T-helper 2 cell (primary cell): ENCODE results near the gene VAV2.
"Not testable (repeated sequence)": the region's sequence is repeated elsewhere in the genome, so short reads cannot be mapped to it uniquely, and the experiment has no call there.

Experiments used
- DNase-seq, 5 experiments: peaks; one replicate each; pipeline versions ENCODE4 v3.0.0 to v3.0.0-alpha.2; 2012 to 2022

Gene VAV2

GRCh38 chr9:133778336-133779013 is 213.6 kb downstream of the VAV2 start:
- no peak for DNase-seq

DNA sequence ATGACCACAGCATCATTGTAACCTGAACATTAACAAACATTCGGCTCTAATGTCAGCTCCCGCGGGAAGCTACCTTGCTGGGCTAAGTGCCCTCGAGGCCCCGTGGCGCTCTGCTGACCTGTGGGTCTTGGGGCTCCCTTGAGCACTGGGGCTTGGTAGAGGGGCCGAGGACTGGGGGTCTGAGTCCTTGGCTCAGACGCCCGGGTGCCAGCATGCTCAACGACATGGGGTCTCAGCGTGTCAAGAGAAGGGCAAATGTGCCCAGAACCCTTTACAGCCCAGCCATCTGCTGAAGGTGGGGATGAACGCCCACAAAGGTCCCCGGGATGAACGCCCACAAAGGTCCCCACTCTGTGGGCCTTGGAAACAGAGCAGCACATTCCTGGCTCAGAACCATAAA is 214.3 kb downstream of the VAV2 start:
- no peak for DNase-seq

DNA sequence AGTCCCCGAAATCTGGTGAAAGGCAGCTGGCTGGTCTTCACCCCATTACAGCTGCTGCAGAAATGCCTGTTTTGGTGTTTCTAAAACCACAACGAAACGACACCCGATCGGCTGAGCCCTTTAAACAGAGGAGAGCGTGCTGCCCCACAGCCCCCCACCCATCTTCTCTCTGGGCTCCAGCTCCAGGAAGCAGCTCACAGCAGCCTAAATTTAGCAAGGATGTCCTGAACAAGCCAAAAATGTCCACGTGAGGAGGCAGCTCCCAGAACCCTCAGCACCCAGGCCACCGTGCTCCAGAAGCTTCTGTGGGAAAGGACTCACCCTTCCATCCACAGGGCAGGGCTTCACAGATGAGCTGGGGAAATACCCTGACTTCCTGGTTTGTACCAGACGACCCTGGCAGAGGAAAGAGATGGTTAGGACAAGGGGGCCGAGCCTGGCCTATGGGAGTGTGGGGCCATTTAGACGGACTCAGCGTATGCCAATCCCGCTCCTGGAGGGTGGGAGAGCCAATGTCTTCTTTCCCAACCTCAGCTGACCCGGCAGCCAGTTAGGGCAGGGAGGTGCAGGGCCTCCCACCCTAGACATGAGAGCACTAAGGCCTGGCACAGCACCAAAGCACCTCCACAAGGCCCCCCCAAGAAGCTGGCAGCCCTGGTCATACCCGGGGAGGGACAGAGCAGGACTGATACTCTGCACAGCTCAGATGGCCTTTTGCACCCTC is 214.9 kb downstream of the VAV2 start:
- no peak for DNase-seq

DNA sequence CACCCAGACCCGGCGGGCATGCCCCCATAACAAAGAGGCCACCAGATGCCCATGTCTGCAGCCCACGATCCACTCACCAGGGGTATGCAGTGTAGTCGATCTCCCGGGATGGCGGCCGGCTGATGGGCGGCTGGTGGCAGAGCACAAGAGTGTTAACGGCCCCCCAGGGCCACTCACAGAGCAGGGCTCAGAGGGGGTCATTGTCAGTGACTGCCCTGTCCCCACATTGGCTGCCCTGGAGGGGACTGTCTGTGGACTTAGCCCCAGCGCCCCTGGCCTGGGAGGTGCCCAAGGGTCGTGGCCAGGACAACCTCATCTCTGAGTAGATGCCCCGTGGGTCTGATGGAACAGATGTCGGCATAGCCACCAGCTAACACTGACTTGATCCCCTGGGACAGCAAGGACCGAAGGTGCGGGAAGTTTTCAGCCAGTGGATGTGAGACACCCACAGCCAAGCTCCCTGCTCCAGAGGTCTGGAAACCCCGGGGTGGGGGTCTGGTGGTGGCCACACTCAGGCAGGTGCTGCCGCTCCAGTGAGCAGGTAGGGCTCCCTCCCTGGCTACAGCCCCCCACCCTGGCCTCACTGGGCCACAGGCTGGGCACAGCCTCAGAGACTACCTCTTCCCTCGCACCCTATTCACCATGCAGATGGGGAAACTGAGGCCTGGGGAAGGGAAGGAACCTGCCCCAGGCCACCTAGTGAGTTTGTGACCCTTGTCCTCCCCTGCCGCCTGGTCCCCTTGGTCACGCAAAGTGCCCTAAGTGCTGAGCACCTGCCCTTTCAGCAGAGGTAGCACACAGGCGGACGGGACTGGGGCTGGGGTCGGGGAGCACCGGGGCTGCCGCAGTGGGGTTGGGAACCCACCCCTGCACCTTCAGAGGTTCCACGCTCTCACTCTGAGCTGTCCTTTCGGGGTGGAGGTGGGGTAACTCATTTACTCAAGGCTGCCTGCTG is 215.9 kb downstream of the VAV2 start:
- no peak for DNase-seq

GRCh38 chr9:133775291-133775690 is 216.8 kb downstream of the VAV2 start:
- no peak for DNase-seq

DNA sequence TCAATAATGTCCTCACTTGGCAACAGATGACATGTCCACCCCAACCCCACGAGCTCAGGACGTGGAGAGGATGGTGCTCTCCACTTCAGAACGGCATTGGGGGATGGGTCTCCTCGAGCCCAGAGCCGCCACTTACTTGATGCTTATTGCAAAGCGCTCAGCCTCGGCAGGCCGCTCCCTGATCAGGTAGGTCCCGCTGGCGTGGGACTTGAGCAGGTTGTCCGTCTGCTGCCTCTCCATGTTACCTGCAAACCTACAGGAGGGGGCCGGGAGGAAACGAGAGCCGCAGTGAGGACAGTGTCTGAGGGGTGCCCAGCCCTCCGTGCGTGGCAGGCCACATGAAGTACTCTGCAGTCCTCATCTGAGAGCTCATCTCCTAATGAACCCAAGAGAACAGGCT is 217.3 kb downstream of the VAV2 start:
- DNase-seq = peak in 1 of 5 experiments; percentile 7

DNA sequence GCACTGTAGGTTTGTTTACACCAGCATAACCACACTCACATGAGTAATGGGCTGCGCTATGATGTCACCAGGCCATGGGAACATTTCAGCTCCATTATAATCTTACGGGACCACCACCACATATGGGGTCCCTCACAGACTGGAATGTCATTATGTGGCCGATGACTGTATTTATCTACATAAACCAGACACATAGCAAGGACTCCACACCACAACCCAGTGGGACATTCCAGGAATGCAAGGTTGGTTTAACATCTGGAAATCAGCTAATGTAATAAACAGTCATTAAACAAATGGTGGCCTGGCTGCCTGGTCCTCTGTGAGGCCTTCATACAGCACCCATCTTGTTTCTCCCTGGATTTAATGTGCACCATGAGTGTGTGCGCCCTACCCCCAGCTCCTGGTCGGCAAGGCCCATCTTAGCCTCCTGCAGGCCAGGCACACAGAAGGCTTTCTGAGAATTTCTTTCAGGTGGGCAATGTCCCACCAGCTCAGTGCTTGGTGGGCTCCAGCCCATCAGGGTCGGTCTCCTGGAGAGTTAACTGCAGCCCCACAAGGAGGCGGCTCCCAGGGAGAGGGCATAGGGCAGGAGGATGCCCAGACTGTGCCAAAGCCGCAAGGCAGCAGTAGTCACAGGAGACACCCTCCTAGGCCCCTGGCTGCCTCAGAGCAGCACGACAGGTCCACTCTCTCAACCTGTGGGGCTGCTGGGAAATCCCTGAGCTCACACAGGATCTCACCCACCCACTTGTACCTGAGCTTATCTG is 218.1 kb downstream of the VAV2 start:
- DNase-seq = peak in 1 of 5 experiments; percentile 1

DNA sequence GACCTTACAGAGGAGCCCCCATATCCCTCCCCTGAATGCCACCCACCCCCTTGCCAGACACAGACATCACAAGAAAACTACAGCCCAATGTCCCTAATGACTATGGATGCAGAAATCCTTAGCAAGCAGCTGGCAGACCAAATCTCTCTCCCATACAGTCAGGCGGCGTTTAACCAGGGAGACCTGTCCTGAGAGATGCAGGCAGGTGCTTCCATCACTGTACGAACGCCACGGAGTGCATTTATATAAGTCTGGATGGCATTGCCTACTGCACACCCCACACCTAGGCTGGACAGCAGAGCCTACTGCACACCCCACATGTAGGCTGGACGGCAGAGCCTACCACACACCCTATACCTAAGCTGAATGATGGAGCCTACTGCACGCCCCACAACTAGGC is 219.5 kb downstream of the VAV2 start:
- DNase-seq = no peak

DNA sequence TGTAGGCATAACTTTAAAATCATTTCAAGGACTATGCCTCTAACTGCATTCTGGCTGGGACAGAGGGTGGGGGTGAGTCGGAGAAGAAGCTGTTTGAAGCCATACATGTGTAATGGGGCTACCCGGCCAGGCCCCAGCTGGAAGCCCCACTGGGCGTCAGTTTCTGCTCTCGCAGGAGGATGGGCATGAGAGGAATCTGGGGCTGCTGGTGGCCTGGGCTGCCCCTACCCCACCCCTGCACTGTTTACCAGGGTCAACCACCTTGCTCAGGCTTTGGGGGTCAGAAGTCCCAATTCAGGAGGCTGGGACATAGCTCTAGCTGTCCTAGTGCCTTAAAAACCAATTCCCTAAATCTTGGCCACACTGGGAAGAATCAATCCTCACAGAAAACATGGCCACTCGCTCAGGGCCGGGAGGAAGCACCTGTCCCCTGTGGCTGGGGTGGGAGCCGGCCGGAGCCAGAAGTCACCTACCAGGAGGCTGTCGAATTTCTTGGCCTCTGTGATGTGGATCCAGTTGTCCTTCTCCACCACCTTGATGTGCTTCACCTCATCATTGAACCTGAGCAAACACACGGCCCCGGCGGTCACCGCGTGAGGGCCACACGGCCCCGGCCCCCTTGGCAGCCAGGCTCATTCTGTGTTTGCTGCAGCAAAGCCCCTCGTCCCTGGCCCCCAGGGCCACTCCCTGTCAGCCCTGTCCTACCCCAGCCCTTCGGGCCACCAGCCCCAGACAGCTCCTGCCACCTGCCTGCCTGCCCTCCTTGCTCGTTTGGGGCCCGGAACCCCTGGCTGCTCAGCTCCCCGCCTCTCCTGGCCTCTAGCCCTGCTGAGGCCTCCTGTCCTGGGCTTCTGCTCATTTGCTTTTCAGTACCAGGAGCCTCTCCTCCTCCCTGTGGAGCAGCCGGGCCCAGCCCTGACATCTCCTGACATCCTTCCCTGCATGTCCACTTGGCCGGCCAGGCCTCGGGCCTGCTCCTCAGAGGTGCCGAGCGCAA is 220.3 kb downstream of the VAV2 start:
- no peak for DNase-seq

GRCh38 chr9:133770076-133770777 is 221.9 kb downstream of the VAV2 start:
- DNase-seq = no peak

- no peak for DNase-seq
These were observed 222.5 kb downstream of the VAV2 start for GRCh38 chr9:133769511-133770075.

GRCh38 chr9:133768859-133769510 is 223.1 kb downstream of the VAV2 start:
- no peak for DNase-seq

GRCh38 chr9:133768371-133768858 is 223.7 kb downstream of the VAV2 start:
- DNase-seq = no peak

GRCh38 chr9:133767625-133768024 is 224.5 kb downstream of the VAV2 start:
- DNase-seq = no peak

GRCh38 chr9:133767008-133767407 is 225.1 kb downstream of the VAV2 start:
- no peak for DNase-seq

- not testable (repeated sequence) for DNase-seq
These were observed 225.9 kb downstream of the VAV2 start for GRCh38 chr9:133766234-133766633.

DNA sequence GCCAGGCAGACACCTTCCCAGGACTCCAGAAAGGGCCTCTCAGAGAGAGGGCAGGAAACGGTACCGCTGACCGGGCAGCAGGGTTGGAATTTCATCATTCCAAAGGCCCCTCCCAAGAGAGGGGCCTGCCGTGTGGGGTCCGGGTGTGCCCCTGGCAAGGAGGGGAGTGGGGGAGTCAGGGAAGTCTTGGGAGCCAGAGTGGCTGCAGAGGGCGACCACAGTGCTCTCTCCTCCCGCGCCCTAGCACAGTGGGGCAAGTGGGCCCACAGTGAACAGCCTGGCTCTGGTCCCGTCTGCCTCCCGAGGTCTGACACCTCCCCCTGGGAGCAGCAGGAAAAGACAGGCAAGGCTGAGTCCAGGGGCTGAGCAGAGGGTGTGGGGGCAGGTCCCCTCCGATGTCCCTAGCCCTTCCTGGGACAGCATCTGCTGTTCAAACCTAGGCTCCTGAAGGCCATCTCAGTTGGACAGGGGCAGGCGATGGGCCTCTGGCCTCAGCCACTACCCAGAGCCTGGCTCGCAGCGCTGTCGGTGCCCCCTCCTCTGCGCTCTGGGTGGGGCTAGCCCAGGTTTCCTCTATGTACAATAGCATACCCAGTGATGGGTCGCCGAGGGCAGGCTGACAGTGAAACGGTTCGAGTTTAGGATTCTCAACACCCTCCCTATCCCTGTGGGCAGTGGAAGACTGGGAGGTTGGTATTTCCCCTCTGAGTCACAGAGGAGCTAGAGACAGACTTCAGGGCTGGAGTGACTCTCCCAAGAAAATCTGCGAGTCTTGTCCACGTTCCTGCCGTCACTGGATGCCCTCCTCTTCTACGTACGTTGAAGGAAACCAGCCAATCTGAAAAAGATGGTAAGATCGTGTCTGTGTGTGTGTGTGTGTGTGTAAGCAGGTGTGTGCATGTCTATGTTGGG is 228.6 kb downstream of the VAV2 start:
- DNase-seq = no peak
